Measurements from ENCODE around the gene ALKBH3. TPM values are rescaled to one million over a fixed set of nuclear protein-coding genes. Genes with fewer than 3 reads are reported as not detected.

ALKBH3 gene
- 24.9 and 25.4 TPM in 2 replicates for total RNA-seq
- long read RNA-seq, transcript ALKBH3-201 (10 exons, 1,474 nt), result major isoform, 23 of 53 reads
- long read RNA-seq, partial matches to known transcripts, result 6 of 53 reads
- long read RNA-seq, other reads (novel, unspliced or antisense), result 23 of 53 reads

DNA sequence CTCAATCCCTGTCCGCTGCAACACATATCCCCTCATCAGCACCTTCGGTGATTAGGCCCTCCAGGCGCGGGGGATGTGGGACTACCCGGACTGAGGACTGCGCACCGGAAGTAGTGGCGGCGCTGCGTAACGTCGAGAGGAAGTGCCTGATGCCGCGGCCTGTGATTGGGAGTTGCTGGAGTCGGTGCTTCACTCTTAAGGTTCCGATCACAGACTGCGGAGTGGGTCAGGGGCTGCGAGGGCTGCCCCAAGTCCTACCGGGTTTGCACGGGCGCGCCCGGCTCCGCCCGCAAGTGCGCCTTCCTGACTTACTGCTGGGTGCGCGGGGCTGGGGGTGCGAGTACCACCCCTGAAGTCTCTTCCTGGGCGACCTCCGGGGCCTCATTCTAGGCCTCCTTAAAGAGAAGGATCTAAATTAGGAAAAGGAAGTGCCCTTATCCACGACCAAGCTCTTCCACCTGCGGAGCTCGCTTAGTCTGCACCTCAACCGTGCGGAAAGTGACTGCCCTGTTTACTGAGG lies at the start of gene ALKBH3:
Gene ALKBH3 (plus strand): TSS at position 192 of the 520 bp plus-strand sequence. CDS start 1,822 bp downstream, outside the sequence.
- Mint-ChIP-seq H3K27me3 (ENCODE audit: low read depth) (peaks cover 44% of the 10 kb centered on the region), H3K27ac (ENCODE audit: unreplicated experiment) (peak within 1 kb of the TSS; percentile 94)

DNA sequence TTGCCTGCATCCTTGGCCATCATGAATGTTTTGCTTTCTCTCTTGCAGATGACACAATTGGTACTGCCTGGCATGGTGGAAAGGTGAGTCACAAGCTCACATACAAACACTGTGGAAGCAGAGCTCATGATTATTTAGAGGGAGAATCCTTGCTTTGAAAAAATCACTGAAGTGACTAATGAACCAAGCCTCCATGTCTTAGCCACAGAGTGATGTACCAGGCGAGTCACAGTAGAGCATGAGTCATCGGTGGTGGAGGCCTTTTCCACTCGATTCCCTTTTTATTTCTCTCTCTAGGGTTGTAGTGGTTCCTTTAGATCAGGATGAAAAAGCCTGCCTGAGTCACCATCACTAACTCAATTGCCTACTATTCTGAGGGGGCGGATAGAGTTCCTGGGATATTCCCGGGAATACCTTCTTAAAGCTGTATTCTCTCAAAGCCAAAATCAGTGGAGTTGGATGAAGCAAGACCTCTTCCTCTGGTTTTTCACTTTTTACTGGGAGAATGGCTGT lies 49.6 kb upstream of the ALKBH3 start:
- Mint-ChIP-seq H3K4me1 (peaks cover 29% of the 10 kb centered on the region), H3K27ac (ENCODE audit: unreplicated experiment) (no peak overlapping the region), H3K9me3 (no peaks in the 10 kb centered on the region), H3K36me3 (ENCODE audit: low read depth) (peaks cover 8% of the 10 kb centered on the region), H3K4me3 (no peak overlapping the region), H3K27me3 (ENCODE audit: low read depth) (no peaks in the 10 kb centered on the region)
- TF ChIP-seq, protein P1, sequence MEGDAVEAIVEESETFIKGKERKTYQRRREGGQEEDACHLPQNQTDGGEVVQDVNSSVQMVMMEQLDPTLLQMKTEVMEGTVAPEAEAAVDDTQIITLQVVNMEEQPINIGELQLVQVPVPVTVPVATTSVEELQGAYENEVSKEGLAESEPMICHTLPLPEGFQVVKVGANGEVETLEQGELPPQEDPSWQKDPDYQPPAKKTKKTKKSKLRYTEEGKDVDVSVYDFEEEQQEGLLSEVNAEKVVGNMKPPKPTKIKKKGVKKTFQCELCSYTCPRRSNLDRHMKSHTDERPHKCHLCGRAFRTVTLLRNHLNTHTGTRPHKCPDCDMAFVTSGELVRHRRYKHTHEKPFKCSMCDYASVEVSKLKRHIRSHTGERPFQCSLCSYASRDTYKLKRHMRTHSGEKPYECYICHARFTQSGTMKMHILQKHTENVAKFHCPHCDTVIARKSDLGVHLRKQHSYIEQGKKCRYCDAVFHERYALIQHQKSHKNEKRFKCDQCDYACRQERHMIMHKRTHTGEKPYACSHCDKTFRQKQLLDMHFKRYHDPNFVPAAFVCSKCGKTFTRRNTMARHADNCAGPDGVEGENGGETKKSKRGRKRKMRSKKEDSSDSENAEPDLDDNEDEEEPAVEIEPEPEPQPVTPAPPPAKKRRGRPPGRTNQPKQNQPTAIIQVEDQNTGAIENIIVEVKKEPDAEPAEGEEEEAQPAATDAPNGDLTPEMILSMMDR (conservative IDR thresholded peaks at IDR 0.05), result no peak
- no peak for DNase-seq (ENCODE audit: low read depth, low spot score)

More for the DNA sequence above, at the start of gene ALKBH3:
- peak; percentile 89 for DNase-seq (ENCODE audit: low read depth, low spot score)
- TF ChIP-seq, protein P1 (conservative IDR thresholded peaks at IDR 0.05), result no peak
- Mint-ChIP-seq H3K4me3 (peak within 1 kb of the TSS; percentile 95), H3K4me1 (peaks cover 20% of the 10 kb centered on the region), H3K9me3 (peaks cover 3% of the 10 kb centered on the region), H3K36me3 (ENCODE audit: low read depth) (peaks cover 4% of the 10 kb centered on the region)

DNA sequence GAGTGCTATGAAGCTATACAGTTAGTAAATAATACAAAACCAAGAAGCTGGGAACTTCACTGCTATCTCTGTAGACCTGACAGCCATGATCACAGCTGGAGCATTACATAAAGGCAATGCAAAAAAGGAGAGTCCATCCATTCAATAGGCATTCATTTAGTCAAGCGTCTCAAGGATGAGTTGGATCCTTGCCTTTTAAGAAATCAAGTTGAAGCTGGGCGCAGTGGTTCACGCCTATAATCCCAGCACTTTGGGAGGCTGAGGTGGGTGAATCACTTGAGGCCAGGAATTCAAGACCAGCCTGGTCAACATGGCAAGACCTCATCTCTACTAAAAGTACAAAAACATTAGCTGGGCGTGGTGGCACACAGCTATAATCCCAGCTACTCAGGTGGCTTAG lies 48.1 kb upstream of the ALKBH3 start:
- no peaks in the 10 kb centered on the region for H3K27me3 Mint-ChIP-seq (ENCODE audit: low read depth)
- peaks cover 29% of the 10 kb centered on the region for H3K4me1 Mint-ChIP-seq
- TF ChIP-seq, protein P1 (conservative IDR thresholded peaks at IDR 0.05), result no peak

DNA sequence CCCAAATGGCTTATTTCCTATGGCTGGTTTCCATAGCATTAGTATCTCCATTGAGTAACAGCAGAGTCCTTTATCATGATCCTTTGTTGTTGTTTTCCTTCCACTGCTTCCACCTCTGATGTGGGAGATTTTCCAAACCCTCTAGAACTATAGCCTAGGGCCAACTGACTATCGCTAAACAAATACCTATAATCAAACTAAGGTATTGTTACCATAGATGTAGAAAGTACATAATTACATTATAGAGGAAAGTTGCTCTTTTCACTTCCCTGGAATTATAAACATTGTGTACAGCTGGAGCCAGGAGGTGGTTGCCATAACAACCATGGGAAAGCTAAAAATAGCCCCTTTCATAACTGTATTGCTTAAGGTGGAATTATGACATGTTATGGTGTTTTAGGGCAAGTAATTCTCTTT lies 47.0 kb upstream of the ALKBH3 start:
- Mint-ChIP-seq H3K9me3 (no peaks in the 10 kb centered on the region), H3K36me3 (ENCODE audit: low read depth) (peaks cover 10% of the 10 kb centered on the region), H3K27me3 (ENCODE audit: low read depth) (no peaks in the 10 kb centered on the region), H3K27ac (ENCODE audit: unreplicated experiment) (no peak overlapping the region), H3K4me3 (no peak overlapping the region), H3K4me1 (peaks cover 29% of the 10 kb centered on the region)
- TF ChIP-seq, protein P1 (conservative IDR thresholded peaks at IDR 0.05), result no peak
- no peak for DNase-seq (ENCODE audit: low read depth, low spot score)

More for the DNA sequence above, 48.1 kb upstream of the ALKBH3 start:
- Mint-ChIP-seq H3K4me3 (no peak overlapping the region), H3K36me3 (ENCODE audit: low read depth) (peaks cover 8% of the 10 kb centered on the region), H3K27ac (ENCODE audit: unreplicated experiment) (no peak overlapping the region), H3K9me3 (no peaks in the 10 kb centered on the region)
- DNase-seq (ENCODE audit: low read depth, low spot score), result no peak

DNA sequence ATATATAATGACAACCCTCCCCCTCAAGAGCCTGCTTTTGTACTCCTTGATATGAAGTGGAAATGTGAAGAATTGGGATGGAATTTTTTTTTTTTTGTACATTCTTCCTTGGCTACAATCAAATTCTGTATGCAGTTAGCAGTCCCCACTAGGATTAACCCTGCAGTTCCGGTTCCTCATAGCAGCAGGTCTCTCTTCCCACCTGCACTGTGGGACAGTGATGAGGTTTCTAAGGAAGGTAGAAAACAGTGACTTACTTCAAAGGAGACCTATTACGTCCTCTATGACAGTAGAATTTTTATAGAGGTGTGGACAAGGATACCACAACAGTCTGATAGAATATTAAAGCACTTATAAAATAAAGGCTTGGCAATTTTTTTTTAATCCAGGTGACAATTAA lies 46.3 kb upstream of the ALKBH3 start:
- TF ChIP-seq, protein P1 (conservative IDR thresholded peaks at IDR 0.05), result no peak
- Mint-ChIP-seq H3K4me1 (peaks cover 29% of the 10 kb centered on the region), H3K9me3 (no peaks in the 10 kb centered on the region)

More for the DNA sequence above, 46.3 kb upstream of the ALKBH3 start:
- DNase-seq (ENCODE audit: low read depth, low spot score), result no peak
- Mint-ChIP-seq H3K27ac (ENCODE audit: unreplicated experiment) (no peak overlapping the region), H3K4me3 (no peak overlapping the region), H3K36me3 (ENCODE audit: low read depth) (peaks cover 13% of the 10 kb centered on the region), H3K27me3 (ENCODE audit: low read depth) (no peaks in the 10 kb centered on the region)

Data from neural crest cell (in vitro differentiated cells).